Astrocyte (in vitro differentiated cells and primary cell): ENCODE data around the gene APOA5.

Experiments used
- EZH2 ChIP-seq: IDR thresholded peaks from 2 replicates; pipeline ENCODE4 v1.6.1; 2012; ENCODE audit warnings: mild to moderate bottlenecking, low read length, inconsistent platforms; ENCODE audit not compliant: insufficient read depth
- TF ChIP-seq, protein P1 (sequence below): IDR thresholded peaks from 2 replicates; pipeline ENCODE4 v1.5.1; 2011; ENCODE audit warnings: low read depth, mild to moderate bottlenecking, inconsistent platforms, low read length, moderate library complexity; ENCODE audit not compliant: insufficient read depth

- TF ChIP-seq EZH2: no peak
- TF ChIP-seq, protein P1, sequence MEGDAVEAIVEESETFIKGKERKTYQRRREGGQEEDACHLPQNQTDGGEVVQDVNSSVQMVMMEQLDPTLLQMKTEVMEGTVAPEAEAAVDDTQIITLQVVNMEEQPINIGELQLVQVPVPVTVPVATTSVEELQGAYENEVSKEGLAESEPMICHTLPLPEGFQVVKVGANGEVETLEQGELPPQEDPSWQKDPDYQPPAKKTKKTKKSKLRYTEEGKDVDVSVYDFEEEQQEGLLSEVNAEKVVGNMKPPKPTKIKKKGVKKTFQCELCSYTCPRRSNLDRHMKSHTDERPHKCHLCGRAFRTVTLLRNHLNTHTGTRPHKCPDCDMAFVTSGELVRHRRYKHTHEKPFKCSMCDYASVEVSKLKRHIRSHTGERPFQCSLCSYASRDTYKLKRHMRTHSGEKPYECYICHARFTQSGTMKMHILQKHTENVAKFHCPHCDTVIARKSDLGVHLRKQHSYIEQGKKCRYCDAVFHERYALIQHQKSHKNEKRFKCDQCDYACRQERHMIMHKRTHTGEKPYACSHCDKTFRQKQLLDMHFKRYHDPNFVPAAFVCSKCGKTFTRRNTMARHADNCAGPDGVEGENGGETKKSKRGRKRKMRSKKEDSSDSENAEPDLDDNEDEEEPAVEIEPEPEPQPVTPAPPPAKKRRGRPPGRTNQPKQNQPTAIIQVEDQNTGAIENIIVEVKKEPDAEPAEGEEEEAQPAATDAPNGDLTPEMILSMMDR: no peak
Observed at GRCh38 chr11:116822575-116822974, 30.9 kb upstream of the APOA5 start.
